NCI-H1930 (cell line): Measurements from ENCODE around the gene SP140.
"Not testable (repeated sequence)": the region's sequence is repeated elsewhere in the genome, so short reads cannot be mapped to it uniquely, and the experiment has no call there.

Source experiments
- DNase-seq, 2 experiments: peaks; one replicate each; lab custom pipeline; 2025; lab: John Stamatoyannopoulos, UW

SP140 gene

DNA sequence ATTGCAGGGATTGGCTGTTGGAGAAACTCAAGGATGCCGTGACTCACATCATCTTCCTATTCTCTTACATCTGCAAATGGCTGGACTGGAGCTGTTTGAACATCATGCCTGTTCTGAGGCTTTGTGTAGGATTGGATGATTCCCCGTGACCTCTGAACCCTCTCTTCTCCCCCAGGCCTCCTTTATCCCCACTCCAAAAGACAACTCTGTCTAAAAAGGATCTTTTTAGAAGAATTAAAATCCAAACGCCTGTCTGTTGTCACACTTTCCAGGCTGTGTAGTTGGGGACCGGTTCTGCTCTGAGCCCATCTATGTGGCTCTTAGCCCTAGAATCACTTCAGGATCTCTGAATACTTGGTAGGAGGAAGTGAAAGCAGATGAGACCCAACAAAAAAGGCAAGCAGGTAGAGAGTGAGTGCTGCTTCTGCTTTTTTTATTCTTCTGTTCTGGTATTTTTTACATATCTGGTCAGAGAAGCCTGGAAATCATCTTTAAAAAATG lies 565 bp downstream of the SP140 start:
- no peak for DNase-seq

DNA sequence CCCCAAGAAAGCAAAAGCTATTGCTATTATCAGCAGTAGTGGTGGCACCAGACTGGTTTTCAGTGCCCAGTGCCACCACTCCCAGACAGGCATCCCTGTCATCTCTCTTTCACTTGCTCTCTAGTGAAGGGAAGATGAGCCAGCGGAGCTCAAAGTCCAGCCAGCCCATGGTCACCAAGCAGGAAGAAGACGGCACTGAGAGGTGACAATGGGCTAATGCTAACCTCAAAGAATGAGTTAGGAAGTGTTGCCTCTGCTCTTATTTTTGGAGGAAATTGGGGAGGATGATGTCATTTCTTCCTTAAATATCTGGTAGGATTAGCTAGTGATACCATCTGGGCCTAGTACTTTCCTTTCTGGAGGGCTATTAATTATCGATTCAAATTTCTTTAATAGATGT lies 1.7 kb downstream of the SP140 start:
- DNase-seq: no peak

DNA sequence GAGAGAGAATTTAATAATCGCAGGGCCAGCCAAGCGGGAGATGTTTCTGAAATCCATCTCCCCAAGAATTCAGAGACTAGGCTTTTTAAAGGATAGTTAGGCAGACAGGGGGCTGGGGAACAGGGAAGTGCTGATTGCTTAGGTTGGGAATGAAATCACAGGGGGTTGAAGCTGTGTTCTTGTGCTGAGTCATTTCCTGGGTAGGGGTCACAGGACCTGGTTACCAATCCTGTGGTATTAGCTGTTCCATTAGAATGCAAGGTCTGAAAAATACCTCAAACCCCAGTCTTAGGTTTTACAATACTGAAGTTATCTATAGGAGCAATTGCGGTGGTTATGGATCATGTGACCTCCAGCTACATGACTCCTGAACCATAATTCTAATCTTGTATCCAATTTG lies 4.6 kb downstream of the SP140 start:
- DNase-seq: no peak

DNA sequence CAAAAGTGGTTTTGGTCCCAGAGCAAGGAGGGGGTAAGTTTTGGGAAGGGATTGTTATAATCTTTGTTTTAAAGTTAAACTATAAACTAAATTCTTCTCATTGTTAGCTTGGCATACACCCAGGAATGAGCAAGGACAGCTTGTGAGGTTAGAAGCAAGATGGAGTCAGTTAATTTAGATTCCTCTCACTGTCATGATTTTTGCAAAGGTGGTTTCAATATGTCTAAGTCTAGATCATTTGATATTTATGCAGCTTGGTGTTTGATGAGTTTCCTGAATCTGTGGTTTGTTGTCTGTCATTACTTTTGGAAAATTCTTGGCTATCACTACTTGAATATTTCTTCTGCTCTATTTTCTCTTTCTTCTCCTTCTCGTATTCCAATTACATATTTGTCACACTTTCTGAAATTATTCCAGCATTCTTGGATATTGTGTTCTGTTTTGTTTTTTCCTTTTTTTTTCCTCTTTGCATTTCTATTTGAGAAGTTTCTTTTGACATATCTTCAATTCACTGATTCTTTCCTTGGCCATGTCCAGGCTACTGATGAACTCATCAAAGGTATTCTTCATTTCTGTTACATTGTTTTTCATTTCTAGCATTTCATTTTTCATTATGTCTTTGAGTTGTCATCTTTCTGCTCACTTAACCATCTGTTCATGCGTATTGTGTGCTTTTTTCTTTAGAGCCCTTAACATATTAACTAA lies 5.1 kb downstream of the SP140 start:
- DNase-seq: no peak

DNA sequence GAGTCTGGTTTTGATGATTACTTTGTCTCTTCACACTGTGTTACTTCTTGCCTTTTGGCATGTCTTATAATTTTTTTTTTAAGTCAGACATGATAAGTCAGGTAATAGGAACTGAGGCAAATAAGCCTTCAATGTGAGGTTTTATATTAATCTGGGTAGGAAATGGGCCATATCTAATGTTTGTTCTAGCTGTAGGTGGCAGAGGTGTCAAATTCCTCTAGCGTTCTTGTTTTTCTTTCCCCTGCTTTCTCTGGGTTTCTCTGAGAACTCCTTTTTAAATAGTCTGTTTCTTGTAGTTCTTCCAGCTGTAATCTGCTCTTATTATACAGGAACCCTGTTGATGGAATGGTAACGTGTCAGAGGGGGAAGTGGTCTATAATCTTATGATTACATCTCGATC lies 5.7 kb downstream of the SP140 start:
- no peak for DNase-seq

DNA sequence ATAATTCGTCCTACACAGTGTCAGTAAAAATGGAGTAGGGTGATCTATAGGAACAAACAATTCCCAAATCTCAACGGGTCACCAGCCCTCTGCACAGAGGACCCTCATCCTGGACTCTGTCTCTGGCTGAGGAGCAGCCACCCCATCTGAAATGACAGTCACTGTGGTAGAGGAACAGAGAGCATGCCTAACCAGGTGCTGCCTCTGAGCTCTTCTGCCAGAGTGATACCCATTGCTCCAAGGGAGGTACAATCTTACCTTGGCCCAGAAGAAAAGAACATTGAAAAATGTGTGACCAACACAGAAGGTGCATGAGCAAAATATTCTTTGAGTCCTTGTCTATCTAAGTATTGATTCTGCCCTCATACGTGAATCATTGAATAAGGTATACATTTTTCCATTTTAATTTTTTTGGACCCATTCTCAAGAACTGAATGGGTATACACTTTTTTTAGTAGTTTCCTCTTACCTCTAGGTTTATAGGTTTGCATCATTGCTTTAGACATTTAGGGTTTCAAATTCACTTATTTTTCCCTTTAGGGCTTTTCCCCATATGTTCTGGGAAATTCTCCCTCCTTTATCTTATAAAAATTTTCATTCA lies 8.7 kb downstream of the SP140 start:
- no peak for DNase-seq

DNA sequence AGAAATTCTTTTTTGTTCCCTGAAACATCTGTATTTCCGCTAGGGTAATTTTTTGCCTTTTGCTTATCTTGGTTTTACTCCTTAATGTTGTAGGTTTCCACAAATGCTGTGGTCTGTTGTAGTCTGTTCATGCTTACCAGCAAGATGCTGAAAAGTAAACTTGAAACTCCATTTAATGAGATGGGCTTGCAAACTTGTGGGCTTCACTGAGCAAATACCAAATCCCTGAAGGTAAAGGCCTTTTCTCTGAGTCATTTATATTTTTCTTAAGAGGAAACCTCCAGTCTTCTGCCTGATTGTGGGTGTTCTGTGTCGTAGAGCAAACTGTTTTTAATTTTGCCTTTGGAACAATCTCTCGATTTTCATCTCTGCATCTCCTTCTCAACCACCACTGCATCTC lies 9.3 kb downstream of the SP140 start:
- no peak for DNase-seq

DNA sequence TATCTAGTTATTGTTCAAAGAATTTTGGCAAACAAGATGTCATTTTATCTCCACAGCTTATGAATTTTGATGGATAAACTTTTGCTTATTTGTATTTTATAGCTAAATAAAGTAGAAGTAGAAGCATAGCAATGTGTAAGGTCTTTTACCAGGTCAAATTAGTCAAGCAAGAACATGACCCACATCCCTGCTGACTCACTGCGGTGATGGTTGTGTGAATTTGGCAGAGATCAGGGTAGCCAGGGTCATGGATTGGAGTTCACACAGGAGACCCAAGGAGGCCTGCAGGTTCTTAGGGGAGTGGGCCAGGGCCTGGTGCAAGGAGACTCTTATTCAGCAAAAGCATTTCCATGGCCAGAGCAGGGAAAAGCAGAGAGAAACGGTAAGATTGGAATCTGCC lies 18.7 kb downstream of the SP140 start:
- DNase-seq: no peak

DNA sequence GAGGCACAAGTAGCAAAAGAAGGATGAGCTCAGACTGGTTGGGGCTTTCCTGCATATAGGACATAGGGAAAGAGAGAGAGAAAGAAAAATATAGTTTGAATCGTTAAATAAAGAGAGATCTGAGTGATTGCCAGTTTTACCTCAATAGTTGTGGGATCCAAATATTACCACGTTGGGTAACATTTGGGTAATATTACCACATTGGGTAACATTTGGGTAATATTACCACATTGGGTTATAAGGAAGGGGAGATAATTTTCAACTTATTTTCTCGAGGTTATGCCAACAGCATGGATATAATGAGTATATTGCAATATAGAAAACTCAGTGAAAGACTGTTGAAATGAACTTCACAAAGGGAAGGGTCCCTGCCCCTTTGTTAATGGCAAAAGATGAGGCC lies 20.7 kb downstream of the SP140 start:
- no peak for DNase-seq

DNA sequence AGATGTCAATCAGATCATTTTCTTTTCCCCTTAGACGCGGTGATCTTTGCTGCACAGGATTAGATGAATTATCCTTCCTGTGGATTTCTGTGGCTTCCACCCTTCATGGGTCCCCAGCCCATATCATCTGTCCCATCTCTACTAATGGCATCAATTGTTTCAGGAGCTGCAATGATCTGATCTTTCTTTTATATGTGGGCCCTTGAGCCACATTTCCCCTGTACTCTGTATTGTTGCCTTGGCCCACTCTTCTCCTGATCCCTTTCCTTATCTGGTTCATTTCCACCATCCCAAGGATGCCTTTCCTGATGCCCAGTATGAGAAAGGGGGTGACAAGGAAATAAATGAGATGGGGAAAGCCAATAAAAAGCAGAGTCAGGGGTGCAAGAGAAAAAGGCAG lies 24.7 kb downstream of the SP140 start:
- no peak for DNase-seq

DNA sequence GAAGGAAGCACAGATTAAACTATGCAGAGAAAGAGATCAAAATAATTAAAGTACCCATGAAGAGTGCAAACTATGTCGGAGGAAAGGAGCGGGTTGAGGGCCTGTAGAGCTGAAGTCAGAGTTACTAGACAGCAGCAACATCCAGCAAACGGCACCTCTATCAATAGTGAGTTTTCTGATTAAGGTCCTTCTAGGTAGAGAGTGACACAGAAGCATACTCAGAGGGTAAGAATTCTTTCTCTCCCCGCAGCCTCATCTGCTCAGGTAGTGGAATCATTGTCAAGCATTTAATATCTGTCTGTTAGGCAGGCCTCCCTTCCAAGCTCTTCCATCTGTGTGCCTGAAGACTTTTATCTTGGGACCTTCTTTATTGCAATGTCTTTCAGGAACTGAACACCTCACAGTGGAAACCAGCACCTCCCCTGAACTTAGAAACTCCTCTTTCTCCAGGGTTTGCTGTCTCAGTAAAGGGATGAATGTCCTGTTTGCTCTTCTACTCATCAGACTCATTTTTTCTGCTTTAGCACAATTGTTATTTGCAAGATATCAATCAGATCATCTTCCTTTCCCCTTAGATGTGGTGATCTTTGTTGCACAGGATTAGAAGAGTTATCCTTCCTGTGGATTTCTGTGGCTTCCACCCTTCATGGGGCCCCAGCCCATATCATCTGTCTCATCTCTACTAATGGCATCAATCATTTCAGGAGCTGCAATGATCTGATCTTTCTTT lies 28.8 kb downstream of the SP140 start:
- DNase-seq: no peak

DNA sequence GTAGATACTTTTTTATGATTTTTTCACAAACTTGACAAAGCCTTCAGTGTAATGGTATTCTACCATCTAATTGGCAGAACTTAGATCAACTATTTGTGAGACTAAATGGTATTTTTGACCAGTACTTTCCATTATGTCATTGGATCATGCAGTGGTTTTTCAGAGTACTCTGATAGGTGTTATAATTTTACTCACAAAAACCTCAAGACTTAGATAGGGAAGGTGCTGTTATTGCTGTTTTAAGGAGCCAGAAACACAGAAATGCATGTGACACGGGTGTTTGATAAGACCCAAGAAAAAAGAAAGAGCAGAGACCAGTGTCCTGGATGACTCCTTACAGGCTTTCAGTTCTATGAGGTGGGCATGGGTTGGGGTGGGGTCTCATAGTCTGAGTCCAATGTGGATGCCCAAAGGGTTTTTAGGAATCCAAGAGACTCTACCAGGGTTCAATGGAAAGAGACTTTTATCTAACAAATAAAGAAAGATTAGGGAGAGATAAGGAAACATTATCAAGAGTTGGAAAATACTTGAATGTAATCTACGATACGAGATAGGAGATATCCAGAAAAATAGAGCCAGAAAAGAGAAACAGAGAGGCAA lies 31.3 kb downstream of the SP140 start:
- no peak for DNase-seq

DNA sequence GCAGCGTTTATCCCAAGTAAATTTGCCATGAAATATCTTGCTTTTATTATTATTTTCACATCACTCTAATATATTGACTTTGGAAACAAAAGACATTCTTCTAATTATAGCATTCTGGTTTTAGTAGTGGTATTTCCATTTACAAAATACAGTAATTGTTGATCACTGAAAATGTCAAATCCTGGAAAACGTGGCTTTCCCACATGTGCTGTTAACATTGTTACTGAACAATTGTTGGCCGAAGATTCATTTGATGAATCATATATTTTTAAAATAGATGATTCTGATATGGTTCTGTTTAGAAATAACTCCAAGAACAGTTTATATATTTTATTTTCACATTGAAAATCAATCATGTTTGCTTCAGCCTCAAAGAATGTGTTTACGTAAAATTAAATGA lies 32.9 kb downstream of the SP140 start:
- no peak for DNase-seq

DNA sequence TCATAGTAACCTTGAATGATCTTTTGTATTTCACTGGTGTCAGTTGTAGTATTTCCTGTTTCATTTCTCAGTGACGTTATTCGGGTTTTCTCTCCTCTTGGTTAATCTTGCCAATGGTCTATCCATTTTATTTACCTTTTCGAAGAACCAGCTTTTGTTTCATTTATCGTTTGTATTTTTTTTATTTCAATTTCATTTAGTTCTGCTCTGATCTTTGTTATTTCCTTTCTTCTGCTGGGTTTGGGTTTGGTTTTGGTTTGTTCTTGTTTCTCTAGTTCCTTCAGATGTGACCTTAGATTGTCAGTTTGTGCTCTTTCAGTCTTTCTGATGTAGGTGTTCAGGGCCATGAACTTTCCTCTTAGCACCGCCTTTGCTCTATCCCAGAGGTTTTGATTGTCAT lies 36.7 kb downstream of the SP140 start:
- DNase-seq: no peak

DNA sequence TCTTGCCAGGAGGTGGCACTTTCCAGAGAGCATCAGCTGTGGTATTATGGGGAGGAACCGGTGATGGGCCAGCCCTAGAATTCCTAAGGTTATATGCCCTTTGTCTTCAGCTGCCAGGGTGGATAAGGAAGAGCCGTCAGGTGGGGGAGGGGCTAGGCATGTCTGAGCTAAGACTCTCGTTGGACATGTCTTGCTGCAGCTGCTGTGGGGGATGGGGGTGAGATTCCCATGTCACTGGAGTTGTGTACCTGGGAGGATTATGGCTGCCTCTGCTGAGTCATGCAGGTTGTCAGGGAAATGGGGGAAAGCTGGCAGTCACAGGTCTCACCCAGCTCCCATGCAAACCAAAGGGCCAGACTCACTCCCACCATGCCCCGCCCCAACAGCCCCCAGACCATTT lies 39.4 kb downstream of the SP140 start:
- not testable (repeated sequence) for DNase-seq

DNA sequence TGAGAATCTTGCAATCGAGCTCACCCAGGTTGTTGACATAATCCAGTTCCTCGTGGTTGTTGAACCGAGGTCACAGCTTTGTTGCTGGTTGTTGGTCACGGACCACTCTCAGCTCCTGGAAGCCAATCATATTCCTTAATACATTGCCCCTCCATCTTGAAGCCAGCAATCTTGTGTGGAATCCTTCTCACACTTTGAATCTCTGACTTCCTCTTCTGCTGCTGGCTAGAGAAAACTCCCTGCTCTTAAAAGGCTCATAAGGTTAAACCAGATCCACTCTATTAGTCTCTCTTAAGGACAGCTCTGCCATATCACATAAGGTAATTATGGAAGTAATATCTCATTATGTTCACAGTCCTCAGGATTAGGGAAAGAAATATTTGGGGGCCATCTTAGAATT lies 41.1 kb downstream of the SP140 start:
- no peak for DNase-seq

DNA sequence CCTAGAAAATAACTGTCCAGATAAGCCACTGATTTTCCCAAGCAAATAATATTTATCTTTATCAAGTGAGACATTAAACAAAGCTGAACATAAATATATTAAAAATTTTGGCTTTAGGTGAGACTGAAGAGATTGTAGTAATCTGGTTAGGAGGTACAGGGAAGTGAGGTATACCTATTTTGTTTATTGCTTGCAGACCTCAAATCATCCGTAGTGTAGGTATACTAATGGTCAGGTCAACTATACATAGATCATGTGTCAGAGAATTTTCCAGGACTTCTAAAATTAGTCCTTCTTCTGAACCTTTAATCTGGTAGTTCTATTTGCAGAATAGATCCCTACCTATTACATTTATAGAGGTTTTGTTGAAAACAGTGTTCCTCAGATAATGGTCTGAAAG lies 41.5 kb downstream of the SP140 start:
- no peak for DNase-seq

DNA sequence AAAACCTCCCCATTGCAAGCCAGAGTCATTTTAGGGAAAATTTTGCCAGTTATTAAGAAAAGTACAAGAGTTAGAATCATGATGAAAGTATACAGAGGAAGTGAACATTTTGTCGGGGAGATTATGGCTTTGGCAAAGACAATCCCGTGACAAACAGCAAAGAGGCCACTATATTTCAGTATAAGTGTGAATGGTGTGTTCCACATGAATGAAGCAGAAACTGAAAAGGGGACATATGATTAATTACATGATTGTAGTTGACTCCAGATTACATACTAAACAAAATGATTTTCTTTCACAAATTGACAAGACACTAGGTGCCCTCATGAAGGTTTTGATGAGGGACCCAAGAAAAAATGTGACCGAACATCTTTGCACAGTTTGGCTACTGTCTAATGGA lies 42.0 kb downstream of the SP140 start:
- no peak for DNase-seq

DNA sequence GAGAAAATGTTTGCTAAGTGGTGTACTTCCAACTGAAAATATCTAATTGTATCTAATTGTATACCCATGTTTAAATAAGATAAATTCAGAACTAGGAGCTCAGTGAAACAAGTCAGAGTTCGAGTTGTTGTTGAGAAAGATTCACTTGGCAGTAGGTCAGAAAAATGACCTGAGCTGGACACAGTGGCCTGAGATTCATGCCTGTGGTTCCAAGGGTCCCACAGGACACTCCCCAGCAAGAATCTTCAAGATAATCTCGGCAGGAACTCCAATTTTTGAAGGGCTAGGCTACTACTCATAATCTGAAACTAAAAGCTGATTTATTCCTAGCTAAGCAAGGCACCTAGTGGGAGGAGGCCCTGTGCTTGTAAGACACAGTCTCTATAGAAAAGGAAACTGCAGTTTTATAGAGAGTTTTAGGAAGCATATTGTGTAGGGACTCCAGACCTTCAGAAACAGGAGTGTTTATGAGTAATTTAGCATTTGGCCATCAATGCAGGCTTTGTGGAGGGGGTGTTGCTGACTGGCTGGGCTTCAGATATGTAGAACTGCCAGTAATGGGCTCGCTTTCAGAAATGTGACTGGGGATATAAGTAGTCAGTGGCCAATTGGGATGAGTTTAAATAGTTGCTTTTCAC lies 43.2 kb downstream of the SP140 start:
- DNase-seq: no peak

DNA sequence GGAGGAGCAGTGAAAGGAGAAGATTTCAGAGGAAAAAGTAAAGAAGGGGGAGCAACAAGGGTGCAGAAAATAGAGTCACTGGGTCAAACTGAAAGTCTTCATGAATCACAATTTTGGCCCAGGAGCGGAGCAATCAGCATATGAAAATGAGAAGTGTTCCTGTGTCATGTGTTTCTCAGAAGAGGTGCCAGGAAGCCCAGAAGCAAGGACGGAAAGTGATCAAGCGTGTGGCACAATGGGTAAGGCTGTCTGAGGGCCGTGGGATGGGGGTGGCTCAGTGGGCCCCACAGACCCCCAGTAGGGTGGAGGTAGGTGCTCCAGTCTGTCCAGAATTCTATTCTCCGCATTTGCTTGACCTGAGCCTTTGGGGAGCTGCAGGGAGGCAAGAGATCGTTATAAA lies 44.2 kb downstream of the SP140 start:
- DNase-seq: no peak

DNA sequence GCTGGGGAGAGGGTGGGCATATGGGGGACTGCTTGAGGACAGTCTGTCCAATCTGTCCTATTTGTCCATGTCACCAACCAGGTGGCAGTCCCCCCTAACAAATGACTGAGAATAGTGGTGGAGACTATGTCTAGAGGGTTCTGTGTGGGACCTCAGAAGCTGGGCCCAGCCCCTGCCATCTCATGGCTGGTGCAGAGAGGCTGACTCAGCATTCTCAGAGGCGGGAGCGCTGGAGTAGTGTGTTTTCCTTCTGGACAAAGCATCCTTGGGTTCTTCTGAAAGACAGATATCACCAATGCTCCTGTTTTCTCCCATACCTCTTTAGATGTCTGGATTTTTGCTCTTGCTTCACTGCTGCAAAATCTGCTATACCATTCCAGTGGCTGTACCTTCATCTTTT lies 57.4 kb downstream of the SP140 start:
- no peak for DNase-seq

DNA sequence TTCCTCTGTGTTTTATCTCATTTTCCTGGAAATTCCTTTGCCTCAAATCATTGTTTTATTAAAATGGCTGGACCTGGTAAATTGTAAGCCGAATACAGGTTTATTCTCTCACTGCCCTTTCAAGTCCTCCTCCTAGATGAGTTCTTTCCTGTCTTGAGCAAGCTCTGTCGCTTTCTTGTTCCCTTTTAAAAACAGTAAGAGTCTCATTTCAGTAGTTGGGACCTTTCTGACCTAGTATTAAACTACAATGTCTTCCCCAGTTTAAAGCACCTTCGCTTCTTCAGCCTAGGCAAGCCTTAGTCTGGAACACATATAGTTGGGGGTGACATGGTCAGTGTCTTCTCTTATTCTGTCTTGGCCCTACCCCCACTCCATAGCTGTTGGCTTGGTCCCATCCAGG lies 60.5 kb downstream of the SP140 start:
- no peak for DNase-seq
